GM21825 (cell line): Measurements from ENCODE around the gene KRT79.

Experiments
- ATAC-seq: cut with Tn5 transposase; IDR thresholded peaks from one replicate; pipeline ENCODE4 v1.9.1; 2021; ENCODE audit warnings: mild to moderate bottlenecking, moderate library complexity; ENCODE audit not compliant: unreplicated experiment

Gene KRT79

DNA sequence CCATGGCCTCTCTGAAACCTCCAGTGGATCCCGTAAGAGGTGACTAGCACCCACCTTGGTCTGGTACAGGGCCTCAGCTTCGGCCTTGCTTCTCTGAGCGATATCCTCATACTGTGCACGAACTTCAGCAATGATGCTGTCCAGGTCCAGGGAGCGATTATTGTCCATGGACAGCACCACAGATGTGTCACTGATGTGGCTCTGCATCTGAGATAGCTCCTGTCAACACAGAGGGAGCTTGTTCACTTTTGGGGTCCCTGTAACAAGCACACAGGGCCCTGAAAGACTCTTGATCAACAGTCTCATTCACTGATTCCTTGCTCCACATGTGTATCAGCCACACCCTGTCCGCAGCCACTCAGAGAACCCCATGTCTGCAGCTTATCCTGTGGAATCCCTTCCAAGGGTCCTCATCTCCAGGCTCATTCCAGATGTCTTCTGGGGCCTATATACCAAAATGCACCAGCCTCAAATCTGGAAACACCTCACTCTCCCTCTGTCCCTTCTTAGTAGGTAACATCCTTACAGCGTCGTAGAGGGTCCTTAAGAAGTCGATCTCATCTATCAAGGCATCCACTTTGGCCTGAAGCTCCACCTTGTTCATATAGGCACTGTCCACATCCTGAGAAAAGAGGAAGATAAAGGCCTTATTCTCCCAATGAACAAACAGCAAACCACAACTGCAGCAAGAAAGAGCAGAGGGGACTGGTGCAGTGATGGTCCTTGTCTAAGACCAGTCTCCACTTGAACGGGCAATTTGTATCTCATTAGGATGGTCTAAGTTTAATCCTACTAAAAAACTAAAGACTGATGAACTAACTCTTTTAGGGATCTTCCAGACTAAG, 41.7 kb downstream of the KRT79 start:
- ATAC-seq: no peak

DNA sequence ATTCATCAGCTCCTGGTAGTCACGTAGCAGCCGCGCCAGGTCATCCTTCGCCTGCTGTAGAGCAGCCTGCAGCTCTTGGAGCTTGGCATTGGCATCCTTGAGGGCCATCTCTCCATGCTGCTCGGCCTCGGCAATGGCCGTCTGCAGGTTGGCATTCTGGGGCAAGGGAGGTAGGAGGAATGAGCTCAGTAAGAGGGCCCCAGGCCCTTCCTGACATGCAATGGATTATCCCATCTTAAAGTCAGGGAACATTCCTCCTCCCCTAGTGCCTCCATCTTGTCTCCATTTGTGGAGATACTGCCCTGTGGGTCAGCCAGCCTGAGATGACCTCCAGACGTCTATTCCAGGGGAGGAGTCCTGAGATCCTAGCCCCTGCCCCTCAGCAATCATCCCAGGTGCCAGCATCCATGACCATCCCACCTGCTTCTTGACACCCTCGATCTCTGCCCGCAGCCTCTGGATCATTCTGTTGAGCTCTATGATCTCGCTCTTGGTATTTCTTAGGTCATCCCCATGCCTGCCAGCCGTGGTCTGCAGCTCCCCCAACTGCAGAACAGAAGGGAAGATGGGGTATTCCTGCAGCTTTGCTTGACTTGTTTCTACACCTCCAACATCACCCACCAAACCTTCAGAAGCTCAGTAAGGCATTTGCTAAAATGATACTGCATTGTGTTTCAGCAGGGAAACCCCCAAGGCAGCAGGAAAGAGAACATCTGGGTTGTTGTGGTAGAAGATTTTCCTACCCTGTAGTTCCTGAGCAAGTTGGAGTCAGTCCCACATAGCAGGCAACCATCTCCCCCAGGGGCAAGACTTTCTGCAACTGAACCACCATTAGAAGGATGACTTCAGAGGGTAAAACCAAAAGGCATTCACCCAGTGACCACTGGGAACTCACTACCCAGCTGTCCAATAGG, 42.6 kb downstream of the KRT79 start:
- no peak for ATAC-seq

DNA sequence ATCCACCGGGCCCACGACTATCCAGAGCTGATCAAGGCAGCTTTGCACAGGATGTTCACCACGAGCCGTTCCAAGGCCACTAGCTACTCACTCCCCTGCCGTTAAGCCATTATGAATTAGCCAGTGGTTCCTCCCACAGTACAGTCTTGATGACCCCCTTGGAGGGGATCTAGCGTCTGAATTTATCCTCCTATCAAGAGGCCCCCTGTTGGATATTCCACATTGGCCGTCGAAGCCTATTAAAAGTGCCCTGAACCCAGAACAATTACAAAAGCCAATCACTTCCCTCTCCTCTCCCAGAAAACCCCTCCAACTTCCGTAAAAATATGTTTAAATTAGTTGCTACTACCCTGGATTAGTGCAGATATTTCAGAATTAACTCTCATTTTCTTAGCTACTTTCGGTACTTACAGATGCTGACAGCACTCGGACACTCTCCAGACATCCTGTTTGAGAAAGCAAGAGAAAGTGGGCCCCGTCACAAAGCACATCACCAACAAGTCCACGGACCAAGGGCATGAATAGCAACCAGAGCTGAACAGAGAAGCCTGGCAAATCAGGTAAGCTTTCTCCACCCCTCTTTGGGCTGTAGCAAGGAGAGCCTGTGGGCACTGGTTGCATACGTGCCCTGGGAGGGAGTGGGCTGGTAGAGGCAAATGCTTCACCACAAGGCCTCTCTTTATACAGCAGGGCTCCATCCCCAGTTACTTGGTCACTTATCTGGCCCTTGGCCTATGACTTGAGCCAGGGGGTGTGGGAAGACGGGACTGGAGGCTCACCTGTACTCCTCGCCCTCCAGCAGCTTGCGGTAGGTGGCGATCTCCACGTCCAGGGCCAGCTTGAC, 43.5 kb downstream of the KRT79 start:
- ATAC-seq: no peak

DNA sequence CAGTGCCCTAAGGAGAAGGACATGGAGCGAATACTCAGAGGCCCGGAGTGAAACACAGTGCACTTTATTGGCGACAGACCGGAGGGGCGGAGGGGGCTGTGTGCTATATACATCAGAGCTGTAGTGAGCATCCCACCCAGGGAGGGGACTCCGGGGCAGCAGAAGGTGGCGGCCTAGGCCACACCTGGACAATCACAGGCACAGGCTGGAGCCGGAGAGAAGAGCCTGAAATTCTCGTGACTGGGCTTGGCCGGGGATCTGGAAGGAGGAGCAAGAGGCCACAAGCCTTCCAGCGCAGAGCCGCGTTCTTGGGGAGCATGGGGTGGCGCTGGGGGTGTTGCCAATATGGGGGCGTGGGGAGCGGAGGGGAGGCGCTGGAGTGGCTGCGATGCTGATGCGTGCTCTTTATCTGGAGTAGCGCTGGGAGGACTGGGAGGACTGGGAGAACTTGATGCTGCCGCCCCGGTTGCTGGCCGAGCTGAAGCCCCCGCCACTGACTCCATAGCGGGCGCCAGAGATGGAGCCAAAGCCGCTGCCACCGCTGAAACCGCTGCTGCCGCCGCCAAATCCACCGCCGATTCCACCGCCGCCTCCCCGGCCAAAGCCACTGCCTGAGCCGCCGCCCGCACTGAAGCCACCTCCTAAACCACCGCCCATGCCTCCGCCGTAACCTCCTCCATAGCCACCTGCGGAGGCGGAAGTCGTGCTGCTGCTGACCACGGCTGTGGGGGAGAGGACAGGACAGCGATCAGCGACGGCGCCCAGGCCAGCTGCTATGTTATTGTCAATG, 44.3 kb downstream of the KRT79 start:
- ATAC-seq: no peak

DNA sequence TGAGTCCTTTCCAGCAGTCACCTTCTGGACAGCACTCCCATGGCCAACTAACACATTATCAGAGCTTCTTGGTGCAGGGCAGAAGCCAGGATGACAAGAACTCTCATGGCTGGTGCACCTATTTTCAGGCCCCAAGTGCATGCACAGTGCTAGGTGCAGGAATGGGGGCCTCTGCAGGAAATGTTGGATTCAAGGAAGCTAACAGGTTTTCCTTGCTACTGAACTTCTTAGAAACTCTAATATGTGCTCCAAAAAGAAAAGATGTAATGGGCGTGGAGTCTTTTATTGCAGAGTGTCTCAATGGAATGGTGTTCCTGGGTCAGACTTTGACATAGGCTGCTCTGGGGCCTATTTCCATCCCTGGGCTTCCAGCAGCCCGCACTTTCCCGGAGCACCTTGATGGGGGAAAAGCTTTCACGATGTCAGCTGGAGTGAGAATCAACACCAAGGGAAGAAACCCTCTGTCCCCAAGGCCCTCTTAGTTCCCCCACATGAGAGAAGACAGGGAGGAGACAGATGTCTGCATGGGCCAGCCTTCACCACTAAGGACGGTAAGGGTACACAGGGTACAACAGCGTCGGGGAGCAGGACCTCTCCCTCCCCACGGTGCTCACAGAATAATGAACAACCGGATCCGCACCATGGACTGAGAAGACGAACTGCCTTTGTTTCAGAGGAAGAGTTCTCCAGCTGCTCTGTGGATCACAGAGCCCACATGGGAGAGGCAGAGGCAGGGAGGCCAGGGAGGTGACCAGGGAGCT, 45.1 kb downstream of the KRT79 start:
- no peak for ATAC-seq

DNA sequence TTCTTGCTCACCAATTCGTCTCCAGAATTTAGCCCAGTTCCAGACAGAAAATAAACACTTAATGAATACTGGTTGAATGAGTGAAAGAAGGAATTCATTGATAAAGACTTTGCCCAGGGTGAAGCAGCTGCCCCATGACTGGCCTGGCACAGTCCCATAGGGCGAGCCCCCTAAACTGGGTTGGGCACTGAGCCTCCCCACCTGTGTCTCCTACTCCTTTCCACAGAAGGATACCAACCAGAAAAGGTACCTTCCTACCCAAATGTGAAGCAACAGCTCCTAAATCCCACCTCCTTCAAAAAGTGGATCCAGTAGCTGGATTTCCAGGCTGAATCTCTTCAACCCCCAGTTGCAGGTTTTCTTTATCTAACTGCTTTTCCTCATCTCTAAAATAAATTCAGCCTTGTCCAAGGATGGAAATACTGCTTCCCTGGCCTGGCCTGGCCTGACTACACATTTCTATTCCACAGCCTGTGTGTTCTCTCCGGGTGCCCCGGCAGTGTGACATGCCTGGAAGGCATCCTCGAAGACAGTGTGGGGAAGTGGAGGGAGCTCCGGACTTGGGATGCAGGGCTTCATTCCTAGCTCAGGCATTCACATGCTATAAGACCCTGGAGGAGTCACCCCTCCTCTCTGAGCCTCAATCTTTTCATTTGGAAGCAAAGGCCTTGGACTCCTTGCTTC, 45.8 kb downstream of the KRT79 start:
- ATAC-seq: no peak

DNA sequence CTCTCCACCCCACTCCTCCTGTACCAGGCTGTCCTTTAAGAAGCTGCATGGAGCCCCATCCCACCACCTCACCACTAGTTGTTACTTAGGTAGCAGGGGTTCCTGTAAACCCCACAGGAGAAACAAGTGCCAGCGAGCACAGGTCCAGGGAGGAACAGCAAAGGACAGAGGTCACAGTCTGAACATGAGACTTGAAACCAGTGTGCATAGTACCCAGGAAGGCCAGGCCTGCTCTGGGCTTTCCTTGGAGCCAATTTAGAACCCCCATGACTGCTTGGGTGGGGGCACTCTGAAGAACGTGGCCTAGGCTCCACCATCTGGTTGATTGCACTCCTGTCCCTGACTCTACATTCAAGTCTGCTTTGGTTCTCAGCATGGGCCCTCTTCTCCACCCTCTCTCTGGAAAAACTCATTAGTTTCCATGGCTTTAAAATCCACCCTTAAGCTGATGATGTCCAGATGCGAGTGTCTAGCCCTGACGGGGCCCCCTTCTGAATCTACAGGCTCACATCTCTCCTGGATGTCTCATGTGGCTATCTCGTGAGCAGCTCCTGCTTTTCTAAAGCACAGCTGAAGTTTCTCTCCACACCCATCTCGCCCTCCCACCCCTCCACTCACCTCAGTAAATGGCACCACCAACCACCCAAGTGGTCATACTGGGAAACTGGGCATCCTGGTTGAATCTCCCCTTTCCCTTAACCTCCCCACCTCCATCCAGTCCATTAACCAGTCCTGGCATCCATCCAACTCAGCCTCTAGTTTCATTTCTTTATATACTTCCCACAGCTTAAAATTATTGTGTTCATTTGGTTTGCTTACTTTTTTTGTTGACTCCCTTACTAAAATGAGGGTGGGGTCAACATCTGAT, 46.6 kb downstream of the KRT79 start:
- no peak for ATAC-seq

DNA sequence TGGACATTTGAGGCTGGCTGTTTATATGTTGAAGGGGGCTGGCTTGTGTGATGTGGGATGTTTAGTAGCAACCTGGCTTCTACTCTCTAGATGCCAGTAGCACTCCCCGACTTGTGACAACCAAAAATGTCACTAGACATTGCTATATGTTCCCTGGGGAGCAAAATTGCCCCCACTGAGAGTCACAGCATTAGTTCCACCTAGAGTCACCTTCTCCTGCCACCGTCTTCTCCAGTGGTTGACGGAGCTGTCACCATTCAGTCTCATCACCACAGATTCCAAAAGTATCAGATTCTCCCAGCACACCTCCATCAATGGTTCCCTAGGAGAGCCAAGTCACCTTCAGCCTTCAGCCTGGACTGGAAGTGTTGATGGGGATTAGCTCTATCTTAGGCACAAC, 49.2 kb downstream of the KRT79 start:
- ATAC-seq: no peak

DNA sequence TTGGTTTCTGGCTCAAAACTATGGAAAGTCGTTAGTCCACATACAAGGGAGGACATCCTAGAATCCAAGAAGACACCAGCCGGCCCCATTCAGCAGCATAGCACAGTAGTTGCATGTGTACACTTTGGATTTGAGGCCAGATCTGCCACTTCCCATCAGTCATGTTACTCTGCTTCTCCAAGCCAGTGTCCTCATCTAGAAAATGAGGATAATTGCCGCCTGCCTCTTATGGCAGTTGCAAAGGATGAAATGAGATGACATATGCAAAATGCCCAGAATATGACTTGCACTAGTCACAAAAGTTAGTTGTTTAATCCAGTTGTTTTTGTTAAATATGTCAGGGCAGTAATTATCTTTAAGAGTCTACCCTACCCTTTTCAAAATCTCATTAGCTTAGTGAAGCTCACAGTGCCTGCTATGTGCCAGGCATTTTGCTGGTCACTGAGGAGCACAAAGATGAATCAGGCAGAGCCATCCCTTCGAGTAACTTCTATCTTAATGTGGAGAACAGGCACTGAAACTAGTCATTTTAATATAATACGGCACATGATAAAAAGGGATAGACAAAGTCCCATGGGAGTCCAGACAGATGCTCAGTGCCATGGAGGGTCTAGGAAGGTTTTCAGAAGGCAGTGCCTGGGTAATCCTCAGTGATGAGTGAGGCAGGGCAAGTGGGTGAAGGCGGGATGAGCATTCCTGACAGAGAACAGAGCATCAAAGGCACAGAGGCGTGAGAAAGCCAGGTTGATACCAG, 50.4 kb downstream of the KRT79 start:
- ATAC-seq: no peak

DNA sequence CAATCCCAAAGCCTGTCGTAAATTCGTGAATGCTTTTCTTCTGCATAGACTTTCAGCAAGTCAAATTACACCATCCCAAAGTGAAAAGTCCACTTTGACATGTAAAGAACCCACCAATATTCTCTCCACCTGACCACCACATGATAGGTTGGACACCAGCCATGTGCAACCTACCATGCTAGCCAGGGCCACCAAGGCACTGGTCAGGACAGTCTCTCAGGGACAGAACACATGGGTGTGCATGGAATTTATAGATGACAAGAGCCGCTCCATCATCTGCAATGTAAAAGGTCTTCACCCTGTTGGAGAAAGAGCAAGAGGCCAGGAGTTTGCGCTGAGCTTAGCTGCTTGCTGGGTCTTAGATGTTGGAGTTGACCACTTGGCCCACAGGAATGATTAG, 51.6 kb downstream of the KRT79 start:
- no peak for ATAC-seq

DNA sequence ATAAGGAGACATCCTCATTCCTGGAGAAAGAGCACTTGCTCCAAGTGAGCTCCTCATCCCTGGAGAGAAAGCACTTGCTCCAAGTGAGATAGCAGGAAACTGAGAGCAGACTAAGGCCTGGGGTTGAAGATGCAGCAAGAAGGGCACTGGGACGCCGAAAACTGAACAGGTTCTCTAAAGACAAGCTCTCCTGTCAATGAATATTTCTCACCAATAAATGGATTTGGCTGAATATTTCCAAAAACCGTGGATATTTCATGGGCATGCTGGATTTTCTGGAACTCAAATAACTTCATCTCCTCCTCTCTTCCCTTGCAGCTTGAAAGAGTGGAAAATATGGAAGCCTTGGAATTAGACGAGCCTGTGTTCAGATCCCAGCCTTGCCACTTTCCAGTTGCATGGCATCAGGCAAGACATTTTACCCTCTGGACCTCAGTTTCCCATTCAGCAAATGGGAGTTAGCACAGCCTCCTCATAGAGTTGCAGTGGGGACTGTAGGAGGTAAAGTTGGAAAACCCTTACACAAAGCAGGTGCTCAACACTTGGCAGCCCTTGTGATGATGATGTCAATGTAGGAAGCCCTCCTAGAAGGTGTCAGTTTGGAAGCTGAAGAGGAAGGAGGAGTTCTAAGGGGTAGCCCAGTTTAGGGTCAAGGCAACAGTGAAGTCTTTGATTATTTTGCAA, 52.6 kb downstream of the KRT79 start:
- ATAC-seq: no peak

DNA sequence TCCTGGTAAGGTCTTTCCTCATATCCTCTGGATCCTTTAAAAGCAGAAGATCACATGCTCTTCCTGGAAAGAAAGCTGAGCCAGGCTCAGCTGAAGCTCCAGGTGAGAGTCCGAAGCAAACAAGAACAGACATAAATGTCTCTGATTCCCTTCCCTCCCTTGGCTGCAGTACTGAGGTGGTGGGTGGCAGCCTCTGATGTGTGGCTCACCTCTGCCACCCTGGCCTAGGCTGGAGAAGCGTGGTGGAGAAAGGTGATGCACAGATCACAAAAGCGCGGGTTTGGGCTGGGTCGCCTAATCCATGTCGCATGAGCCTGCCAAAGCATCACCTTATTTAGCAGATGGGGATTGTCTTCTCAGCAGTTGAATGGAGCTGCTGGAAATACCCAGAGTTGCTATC, 54.2 kb downstream of the KRT79 start:
- no peak for ATAC-seq

DNA sequence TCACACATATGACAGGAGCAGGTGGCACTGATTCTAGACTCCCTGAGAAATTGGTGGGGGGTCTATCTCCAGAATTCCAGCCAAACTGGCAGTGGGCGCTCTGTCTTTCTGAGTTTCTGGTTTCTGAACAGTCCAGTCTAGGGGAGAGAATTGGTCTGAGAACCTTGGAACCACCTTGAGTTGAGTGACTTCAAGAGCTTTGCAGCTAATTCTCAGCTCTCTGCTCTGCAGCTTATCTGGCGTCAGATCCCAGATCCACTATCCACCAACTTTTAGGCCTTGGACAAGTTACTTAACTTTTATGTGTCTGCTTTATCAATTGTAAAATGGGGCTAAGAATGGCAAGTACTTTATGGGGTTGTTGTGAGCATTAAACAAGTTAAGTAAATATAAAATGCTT, 55.3 kb downstream of the KRT79 start:
- no peak for ATAC-seq

DNA sequence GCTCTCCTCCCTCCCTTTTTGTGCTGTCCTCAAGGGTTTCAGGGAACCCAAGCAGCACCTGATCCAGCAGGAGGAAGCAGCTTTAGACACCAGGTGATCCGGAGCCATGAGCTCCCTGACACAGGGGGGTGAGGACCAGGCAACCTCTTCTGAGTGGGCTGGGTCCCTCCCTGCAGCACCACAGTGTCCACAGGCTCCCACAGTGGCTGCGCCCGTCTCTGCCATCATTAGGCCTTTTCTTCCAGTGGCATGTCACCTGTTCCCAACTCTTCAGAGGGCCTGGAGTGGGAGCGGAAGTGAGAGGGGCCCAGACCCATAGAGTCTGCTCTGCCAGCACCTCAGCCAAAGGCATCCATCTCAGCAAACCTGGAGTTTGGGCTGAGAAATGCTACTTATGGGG, 56.5 kb downstream of the KRT79 start:
- ATAC-seq: no peak

DNA sequence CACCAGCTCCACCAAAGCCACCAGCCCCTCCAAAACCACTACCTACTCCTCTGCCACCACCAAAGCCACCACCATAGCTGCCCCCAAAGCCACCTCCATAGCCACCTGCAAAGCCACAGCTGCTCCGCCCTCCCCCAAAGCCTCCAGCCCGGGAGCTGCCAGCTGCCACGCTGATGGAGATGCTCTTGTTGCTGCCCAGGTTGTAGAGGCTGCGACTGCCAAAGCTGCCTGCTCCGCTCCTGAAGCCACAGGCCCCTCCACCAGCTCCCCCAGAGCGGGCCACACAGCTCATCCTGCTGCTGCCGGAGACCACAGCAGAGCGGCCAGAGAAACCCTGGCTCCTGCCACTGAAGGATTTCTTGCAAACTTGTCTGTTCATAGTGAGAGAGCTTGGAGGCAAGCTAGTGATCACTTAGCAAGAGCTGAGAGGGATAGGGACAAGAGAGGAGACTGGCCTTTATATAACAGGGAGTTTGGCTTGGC, 57.2 kb downstream of the KRT79 start, which contains the start of gene KRT76:
KRT76 (minus strand) TSS at position 433 of the 483 bp plus-strand sequence; CDS start at position 379, 54 bp downstream.
- no peak for ATAC-seq

DNA sequence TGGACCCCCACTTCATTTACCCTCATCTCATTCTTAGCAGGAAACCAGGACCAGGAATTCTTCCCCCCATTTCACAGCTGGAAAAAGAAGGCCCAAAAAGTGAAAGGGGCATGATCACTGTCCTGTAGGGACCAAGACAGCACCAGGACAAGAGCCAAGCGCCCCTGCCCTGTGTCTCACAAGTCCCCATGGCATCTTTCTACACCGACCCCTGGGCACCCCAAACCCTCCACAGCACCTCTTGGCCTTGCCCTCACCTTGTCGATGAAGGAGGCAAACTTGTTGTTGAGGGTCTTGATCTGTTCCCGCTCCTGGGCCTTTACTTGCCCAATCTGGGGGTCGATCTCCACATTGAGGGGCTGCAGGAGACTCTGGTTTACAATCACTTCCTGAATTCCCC, 57.7 kb downstream of the KRT79 start:
- ATAC-seq: no peak
